NCI-H187 treated with DMSO at 0.1 percent for 48 hours (cell line): ENCODE data around the gene WDR5.

Source experiments
- DNase-seq: peaks from one replicate; lab custom pipeline; 2025; lab: John Stamatoyannopoulos, UW

Gene WDR5

GRCh38 chr9:134132208-134132870, 3.5 kb upstream of the WDR5 start:
- no peak for DNase-seq

GRCh38 chr9:134134949-134135342, 936 bp upstream of the WDR5 start:
- DNase-seq = no peak

GRCh38 chr9:134136118-134136995, 475 bp downstream of the WDR5 start:
- no peak for DNase-seq

- DNase-seq = no peak
Measured at GRCh38 chr9:134136996-134137299, 1.1 kb downstream of the WDR5 start.

- DNase-seq = no peak
Measured at GRCh38 chr9:134138292-134138691, 2.4 kb downstream of the WDR5 start.

- no peak for DNase-seq
Measured at GRCh38 chr9:134139081-134139480, 3.2 kb downstream of the WDR5 start.

- no peak for DNase-seq
Measured at GRCh38 chr9:134141906-134142305, 6.0 kb downstream of the WDR5 start.

GRCh38 chr9:134144801-134145200, 8.9 kb downstream of the WDR5 start:
- DNase-seq = no peak

- no peak for DNase-seq
Measured at GRCh38 chr9:134145262-134145661, 9.4 kb downstream of the WDR5 start.

- no peak for DNase-seq
Measured at GRCh38 chr9:134146774-134147493, 11.1 kb downstream of the WDR5 start.

GRCh38 chr9:134149380-134149779, 13.5 kb downstream of the WDR5 start:
- no peak for DNase-seq

- no peak for DNase-seq
Measured at GRCh38 chr9:134150557-134151214, 14.8 kb downstream of the WDR5 start.

GRCh38 chr9:134152022-134152448, 16.2 kb downstream of the WDR5 start:
- no peak for DNase-seq

GRCh38 chr9:134152488-134152887, 16.6 kb downstream of the WDR5 start:
- DNase-seq = no peak

GRCh38 chr9:134153450-134153849, 17.6 kb downstream of the WDR5 start:
- no peak for DNase-seq

- DNase-seq = no peak
Measured at GRCh38 chr9:134154262-134154701, 18.4 kb downstream of the WDR5 start.

GRCh38 chr9:134155812-134156377, 20.0 kb downstream of the WDR5 start:
- no peak for DNase-seq

GRCh38 chr9:134156564-134157377, 20.9 kb downstream of the WDR5 start:
- DNase-seq = no peak

- DNase-seq = no peak
Measured at GRCh38 chr9:134157378-134157885, 21.6 kb downstream of the WDR5 start.

GRCh38 chr9:134158242-134158641, 22.4 kb downstream of the WDR5 start:
- DNase-seq = no peak
